GM12875 (cell line): ENCODE data around the gene CR1.

Experiments
- H3K4me3 ChIP-seq: one replicate; pipeline ENCODE4 v1.5.1; 2011; ENCODE audit warnings: low read depth, low read length, control low read depth
- TF ChIP-seq, protein P1 (sequence below): IDR thresholded peaks from 2 replicates; pipeline ENCODE4 v1.5.1; 2011; ENCODE audit warnings: low read depth, mild to moderate bottlenecking, control low read depth, inconsistent platforms, low read length, moderate library complexity, borderline replicate concordance; ENCODE audit not compliant: insufficient read depth

CR1 gene

DNA sequence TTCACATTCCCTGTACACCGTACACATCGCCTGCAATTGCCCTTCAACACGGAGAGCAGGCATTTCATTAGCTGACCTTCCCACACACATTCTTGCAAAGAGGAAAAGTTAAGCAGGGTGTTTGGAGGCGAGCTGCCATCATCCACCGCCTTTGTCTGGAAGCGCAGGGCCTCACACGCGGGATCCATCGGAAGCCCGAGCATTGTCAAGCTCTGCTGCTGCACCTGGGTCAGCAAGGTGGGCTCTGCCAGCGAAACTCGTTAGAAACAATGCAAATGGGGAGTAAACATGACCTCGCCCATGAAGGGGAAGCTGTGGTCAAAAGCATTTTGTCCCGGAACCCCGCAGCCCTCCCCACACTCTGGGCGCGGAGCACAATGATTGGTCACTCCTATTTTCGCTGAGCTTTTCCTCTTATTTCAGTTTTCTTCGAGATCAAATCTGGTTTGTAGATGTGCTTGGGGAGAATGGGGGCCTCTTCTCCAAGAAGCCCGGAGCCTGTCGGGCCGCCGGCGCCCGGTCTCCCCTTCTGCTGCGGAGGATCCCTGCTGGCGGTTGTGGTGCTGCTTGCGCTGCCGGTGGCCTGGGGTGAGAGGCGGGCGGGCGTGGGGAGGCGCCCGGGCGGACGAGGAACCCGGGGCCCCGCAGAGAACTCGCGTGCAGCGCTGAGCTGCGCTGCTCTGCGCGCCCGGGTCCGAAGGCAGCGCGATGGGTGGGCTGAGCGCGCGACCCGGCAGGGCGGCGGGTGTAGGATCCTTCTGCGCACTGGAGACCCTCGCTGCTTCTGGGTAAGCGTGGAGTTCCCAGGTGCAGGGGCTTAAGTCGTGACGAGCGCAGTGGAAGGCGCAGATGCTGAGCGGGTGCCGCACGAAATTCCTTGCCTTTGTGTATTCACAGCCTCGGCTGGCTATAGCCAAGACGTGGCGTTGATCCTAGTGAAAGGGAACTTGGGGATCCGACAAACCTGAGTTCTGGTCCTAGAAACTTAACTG is at the start of gene CR1:
Gene CR1 (plus strand): TSS at position 357 of the 992 bp plus-strand sequence. CDS start 111 bp downstream, at position 468.
- TF ChIP-seq, protein P1, sequence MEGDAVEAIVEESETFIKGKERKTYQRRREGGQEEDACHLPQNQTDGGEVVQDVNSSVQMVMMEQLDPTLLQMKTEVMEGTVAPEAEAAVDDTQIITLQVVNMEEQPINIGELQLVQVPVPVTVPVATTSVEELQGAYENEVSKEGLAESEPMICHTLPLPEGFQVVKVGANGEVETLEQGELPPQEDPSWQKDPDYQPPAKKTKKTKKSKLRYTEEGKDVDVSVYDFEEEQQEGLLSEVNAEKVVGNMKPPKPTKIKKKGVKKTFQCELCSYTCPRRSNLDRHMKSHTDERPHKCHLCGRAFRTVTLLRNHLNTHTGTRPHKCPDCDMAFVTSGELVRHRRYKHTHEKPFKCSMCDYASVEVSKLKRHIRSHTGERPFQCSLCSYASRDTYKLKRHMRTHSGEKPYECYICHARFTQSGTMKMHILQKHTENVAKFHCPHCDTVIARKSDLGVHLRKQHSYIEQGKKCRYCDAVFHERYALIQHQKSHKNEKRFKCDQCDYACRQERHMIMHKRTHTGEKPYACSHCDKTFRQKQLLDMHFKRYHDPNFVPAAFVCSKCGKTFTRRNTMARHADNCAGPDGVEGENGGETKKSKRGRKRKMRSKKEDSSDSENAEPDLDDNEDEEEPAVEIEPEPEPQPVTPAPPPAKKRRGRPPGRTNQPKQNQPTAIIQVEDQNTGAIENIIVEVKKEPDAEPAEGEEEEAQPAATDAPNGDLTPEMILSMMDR, result no peak
- H3K4me3 ChIP-seq, result peak within 1 kb of the TSS; percentile 78

DNA sequence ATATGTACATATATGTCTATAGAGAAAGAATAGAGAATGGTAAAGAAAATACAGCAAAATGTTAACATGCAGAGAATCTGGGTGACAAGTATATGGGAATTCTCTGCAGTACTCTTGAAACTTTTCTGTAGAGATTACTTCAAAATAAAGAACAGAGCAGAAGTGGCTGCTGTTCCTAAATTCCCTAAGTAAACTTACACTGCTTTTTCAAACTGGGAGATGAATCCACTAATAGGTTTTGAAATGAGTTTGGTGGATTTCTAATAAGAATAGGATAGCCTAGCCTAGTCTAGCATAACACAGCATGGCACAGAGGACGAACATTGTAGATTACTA is 42.3 kb upstream of the CR1 start:
- no peak overlapping the region for H3K4me3 ChIP-seq
- TF ChIP-seq, protein P1, result no peak

DNA sequence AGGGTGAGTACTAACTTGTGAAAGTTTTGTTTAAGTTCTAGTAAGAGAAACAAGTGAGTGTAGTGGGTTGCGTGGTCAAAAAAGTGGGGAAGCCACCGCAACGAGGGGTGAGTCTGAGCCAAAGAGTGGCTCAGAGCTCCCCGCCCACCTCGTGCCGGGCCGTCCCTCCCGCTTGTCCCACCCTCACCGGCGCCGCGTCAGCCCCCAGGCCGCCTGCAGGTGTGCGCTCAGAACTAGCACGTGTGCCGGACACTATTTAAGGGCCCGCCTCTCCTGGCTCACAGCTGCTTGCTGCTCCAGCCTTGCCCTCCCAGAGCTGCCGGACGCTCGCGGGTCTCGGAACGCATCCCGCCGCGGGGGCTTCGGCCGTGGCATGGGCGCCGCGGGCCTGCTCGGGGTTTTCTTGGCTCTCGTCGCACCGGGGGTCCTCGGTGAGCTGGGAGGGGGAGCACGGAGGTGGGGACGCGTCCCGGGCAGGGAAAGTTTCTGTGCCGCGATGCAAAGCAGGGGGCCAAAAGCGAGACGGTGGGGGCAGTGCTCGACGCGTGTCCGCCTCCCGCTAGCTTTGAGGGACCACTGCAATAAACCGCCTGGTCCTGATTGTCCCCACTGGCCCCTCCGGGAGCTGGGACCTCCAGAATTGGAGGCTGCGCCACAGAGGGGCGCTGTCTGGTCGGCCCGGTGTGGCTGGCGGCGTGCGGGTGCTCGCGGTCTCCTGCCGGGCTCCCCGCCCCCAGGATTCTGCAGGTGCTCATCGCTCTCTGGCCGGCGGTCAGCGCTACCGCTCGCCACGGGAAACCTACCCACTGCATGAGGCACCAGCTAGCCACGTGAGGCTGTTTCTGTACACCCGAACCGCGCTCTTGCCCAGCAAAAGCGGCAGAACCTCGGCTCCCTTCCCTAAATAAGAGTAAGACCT is 41.7 kb upstream of the CR1 start, which contains the start of gene CR2:
Gene CR2 (plus strand): TSS at position 283 of the 919 bp plus-strand sequence. CDS start 91 bp downstream, at position 374.
- TF ChIP-seq, protein P1, result peak; percentile 72
- H3K4me3 ChIP-seq, result peak within 1 kb of the TSS; percentile 88

DNA sequence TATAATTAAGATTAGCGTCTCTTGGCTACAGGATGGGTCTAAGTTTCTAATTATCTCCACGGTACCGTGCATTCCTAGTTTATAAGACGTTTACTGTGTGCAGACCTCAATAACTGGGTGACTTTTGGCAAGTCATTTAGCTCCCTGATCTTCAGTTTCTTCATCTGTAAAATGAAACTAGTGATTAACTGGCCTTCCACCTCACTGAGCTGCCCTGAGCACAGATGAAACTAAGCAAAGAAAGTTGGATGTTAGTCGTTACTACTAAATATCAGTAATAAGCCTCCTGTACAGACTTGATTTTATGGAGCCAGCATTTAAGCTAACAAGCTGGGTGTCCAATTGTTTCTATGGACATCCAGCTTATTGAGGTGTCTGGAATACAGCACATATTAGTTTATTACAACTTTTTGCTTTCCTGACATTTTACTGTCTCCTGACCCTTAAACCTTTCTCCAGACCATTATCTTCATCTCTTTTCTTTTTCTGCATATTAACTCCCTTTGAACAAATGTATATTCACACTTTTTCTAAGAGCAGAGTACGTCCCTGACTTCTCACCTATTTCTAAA is 40.7 kb upstream of the CR1 start:
- peak overlapping the region; percentile 88 for H3K4me3 ChIP-seq
- TF ChIP-seq, protein P1, result no peak

DNA sequence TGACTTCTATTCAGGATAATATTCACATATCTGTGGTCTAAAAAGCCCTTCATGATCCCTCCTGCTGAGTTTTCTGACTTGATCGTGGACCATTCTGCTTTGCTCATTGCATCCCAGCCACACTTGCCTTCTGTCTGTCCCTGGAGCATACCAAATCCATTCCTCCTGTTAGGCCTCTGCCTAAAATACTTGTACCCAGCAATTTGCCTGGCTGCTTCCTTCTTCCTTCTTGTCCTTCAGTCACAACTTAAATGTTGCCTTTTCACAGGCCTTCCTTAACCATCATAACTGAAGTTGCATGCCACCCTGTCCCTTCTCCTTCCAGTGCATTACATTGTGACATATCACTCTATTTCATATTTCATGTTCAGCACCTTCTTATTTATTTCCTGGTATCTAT is 37.5 kb upstream of the CR1 start:
- TF ChIP-seq, protein P1, result no peak
- H3K4me3 ChIP-seq, result no peak overlapping the region

DNA sequence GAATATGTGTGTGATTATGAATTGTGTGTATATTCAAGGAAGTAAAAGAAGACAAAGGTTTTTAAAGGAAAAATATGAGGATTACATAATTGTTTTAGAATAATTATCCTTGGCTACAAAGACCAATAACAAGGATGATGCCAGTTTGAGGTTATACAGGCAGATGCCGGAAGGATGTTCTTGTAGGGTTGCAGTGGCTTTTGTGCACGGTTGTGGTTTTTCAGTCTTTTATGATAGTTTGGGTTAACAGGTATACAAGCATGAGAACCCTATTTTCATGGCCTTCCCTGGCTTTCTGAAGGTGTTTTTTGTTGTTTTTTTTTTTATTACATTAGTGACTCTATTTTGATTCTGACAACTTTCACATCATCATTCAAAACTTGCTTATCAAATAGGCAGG is 36.9 kb upstream of the CR1 start:
- H3K4me3 ChIP-seq, result no peak overlapping the region
- TF ChIP-seq, protein P1, result no peak
